AG10803 (cell line): ENCODE data around the gene ITGA7.

Experiments used
- DNase-seq: peaks from one replicate; pipeline ENCODE4 v3.0.0; 2010; ENCODE audit warnings: low read depth
- H3K4me3 ChIP-seq: 2 replicates; pipeline ENCODE4 v1.5.1; 2011; ENCODE audit warnings: mild to moderate bottlenecking, low read length, control low read depth
- CTCF ChIP-seq: conservative IDR thresholded peaks from 2 replicates; pipeline ENCODE4 v1.5.1; 2011; ENCODE audit warnings: mild to moderate bottlenecking, low read length, control low read depth, inconsistent platforms

The ITGA7 gene

GRCh38 chr12:55636116-55636655 is 71.5 kb downstream of the ITGA7 start:
- H3K4me3 ChIP-seq: no peak overlapping the region
- no peak for DNase-seq
- no peak for TF ChIP-seq CTCF
